HG03571 (cell line): ENCODE results near the gene MKRN1.
"Not testable (repeated sequence)": the region's sequence is repeated elsewhere in the genome, so short reads cannot be mapped to it uniquely, and the experiment has no call there.

ENCODE experiments used
- ATAC-seq: cut with Tn5 transposase; IDR thresholded peaks from one replicate; pipeline ENCODE4 v1.9.1; 2021; ENCODE audit not compliant: unreplicated experiment

The MKRN1 gene

DNA sequence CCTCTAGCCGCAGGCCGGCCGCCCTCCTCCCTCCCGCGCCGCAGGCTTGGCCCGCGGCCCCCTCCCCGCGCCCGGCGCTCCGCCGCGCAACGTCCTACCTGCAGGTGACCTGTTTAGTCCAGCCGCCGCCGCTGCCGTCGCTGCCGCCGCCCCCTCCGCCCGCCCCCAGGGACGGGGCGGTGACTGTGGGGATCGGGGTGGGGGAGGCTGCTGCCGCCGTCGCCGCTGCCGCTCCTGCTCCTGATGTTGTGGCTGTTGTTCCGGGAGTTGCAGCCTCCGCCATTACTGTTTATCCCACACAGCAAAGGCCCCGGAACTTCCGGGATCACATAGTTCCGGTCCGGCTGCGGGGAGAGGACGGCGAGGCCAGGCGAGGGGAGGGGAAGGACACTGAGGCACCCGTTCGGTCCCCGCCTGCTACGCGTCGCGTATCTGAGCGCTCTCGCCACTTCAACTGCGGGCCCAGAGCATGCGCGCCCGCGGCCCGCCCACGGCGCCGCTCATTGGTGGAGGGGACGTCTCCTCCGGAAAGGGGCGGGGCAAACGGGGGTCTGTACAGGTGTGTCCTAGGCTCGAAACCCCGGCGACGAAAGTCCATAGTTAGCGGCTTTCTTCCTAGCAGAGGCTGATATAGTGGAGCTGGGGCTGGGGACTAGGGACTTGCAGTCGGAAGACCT lies at the start of gene MKRN1:
Gene MKRN1 (minus strand): TSS at position 444 of the 677 bp plus-strand sequence. CDS start 161 bp downstream, at position 283.
- peak; percentile 95 for ATAC-seq

DNA sequence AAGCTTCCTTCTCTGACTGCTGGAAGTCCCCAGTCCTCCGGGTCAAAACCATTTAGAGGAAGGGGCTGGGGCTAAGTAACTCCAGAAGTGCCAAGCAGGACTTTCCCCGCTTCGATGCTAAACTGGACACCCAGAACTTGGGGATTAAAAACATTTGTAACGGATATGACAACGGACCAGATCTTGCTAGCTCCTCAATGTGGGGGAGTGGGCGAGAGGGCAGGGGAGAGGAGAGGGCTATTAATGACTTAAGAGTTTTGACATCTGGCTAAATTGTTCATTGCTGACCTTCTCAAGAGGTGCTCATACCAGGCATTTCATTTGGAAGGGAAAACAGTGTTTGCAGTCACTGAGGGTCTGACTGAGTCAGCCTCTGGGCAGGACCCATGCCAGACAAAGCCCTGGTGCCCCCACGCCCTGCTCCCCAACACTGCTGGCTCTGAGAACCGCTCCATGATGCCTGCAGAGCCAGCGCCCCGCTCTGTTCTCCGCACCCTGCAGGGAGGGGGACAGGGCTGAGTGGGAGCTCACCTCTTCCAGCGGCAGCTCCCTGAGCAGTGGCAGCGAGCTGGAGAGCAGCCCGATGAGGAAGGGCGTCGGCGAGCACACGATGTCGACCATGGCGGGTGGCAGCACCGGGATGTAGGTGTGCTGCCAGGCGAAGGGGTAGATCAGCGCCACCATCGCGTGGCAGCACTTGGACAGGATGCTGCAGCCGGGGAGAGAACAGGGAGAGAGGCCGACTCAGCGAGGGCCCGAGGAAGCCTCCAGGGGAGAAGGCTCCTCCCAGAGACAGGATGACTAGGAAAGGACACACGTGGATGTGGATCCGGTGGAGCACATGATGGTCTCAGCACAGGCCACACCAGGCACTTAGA lies 47.7 kb upstream of the MKRN1 start:
- no peak for ATAC-seq

- no peak for ATAC-seq
These were observed 46.9 kb upstream of the MKRN1 start for GRCh38 chr7:140526214-140526613.

- ATAC-seq = no peak
These were observed 46.4 kb upstream of the MKRN1 start for GRCh38 chr7:140525743-140526142.

DNA sequence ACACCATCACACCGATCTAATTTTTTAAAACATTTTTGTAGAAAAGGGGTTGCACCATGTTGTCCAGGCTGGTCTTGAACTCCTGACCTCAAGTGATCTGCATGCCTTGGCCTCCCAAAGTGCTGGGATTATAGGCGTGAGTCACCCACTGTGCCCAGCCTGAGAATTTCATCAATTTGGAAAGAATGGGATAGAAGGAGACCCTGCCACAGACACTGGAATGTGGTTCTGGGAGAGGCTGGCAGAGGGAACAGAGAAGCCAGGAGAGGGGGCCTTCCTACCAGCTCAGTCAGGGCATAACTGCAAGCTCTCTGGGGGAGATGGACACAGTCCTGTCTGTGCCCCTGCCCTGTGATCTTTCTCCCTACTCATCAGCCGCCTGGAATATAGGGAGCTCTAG lies 42.1 kb upstream of the MKRN1 start:
- no peak for ATAC-seq

- no peak for ATAC-seq
These were observed 39.7 kb upstream of the MKRN1 start for GRCh38 chr7:140519007-140519399.

- ATAC-seq = no peak
These were observed 39.2 kb upstream of the MKRN1 start for GRCh38 chr7:140518370-140519006.

- ATAC-seq = no peak
These were observed 38.5 kb upstream of the MKRN1 start for GRCh38 chr7:140517546-140518369.

DNA sequence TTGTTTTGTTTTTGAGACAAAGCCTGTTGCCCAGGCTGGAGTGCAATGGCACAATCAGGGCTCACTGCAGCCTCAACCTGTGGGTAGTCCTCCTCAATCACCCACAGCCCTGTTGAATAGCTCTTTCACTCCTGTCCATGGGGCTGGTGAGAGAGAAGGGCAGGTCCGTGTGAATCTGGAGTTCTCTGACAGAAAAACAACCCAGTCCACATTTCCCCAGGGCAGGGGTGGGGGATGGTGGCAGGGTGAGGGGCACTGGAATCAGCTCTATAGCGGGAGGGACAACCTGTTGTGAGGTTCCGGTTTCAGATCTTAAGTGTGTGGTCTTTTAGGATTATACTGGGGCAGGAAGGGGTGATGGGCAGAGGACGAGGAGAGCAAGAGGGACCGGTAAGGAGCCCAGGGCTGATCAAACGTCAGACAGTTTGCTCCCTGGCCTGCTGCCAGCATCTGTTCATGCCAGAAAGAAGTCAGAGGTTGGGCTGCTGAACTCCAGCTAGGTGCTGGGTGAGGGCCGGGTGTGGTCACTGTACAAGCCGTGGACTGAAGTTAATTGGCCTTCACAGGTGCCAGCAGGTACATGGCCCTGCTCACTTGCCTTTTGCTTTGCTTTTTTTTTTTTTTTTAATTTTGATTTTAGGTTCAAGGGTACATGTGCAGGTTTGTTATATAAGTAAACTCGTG lies 33.2 kb upstream of the MKRN1 start:
- no peak for ATAC-seq

DNA sequence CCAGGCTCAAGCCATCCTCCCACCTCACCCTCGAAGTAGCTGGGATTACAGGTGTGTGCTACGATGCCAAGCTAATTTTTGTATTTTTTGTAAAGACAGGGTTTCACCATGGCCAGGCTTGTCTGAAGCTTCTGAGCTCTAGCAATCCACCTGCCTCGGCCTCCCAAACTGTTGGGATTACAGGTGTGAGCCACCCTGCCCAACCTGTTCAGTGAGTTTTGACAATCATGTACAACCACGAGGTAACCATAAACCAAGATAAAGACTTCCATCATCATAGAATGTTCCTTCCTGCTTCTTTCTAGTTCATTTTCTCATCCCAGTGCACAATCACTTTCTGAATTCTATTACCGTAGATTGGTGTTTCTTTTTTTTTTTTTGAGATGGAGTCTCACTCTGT lies 30.5 kb upstream of the MKRN1 start:
- no peak for ATAC-seq

- not testable (repeated sequence) for ATAC-seq
These were observed 28.3 kb upstream of the MKRN1 start for GRCh38 chr7:140507556-140507955.

GRCh38 chr7:140506788-140507464 lies 27.6 kb upstream of the MKRN1 start:
- no peak for ATAC-seq

GRCh38 chr7:140501966-140502365 lies 22.7 kb upstream of the MKRN1 start:
- no peak for ATAC-seq

DNA sequence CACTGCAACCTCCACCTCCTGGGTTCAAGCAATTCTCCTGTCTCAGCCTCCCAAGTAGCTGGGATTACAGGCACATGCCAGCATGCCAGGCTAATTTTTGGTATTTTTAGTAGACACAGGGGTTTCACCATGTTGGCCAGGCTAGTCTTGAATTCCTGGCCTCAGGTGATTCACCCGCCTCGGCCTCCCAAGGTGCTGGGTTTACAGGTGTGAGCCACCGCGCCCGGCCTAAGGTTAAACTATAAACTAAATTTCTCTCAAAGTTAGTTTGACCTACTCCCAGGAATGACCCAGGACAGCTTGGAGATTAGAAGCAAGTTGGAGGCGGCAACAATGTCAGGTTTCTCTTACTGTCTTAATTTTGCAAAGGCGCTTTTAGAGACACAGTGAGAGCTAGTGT lies 18.5 kb upstream of the MKRN1 start:
- not testable (repeated sequence) for ATAC-seq

DNA sequence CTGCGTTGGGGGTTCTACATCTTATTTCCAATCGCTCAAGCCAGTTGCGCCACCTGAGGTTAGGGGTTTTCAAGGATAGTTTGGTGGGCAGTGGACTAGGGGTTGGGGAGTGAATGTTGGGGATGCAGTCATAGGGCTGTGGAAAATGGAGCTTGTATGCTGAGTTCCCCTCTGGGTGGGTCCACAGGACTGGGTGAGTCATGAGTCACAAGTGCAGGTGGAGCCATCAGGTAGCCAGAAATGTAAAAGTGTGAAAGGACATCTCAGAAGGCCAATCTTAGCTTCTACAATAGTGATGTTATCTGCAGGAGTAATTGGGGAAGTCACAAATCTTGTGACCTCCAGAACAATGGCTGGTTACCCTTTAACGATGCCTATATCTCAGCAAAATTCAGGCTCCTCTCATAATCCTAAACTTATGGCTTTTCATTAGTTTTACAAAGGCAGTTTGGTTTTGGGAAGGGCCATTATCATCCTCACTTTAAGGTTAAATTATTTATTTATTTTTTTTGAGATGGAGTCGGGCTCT lies 18.0 kb upstream of the MKRN1 start:
- ATAC-seq = no peak

DNA sequence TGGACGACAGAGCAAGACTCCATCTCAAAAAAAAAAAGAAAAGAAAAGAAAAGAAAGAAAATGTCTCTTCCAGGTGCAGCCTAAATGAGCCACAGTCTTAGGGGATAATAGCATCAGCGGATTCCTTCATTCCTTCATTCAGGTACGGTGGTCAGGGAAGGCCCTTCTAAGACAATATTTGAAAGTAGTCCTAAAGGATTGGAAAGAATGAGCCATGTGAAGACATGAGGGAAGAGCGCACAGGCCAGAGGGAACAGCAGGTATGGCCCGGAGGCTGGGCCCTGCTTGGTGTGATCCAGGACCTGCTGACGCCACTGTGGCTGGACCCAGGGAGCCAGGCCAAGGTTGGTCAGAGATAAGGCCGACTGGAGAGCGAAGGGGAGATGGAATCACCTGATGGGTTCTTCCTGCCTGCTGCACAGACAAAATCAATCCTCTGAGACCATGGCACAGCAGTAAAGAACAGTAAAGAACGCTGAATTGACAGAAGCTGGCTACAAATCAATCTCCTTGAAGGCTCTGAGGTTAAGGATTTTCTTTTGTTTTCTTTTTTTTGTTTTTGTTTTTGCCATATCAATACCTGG lies 16.3 kb upstream of the MKRN1 start:
- ATAC-seq = no peak

- ATAC-seq = no peak
These were observed 15.6 kb upstream of the MKRN1 start for GRCh38 chr7:140494867-140495266.

DNA sequence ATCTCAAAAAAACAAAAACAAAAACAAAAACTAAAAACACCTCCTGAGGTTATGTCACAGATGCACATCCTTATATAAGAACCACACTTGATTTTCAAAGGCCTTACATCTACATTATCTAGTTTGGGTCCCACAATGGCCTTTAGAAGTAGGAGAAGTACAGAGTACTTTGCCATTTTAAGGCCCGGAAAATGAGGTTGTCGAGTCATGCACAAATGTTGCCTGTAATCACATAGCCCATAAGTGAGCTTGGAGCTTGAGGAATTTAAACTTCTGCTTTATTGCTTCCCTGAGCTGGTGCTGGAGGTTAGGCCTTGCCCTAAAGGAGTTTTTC lies 9.7 kb upstream of the MKRN1 start:
- ATAC-seq = no peak

GRCh38 chr7:140485500-140486265 lies 6.4 kb upstream of the MKRN1 start:
- ATAC-seq = no peak
